ENCODE results near the gene CD72. TPM values are rescaled to one million over a fixed set of nuclear protein-coding genes. Genes with fewer than 3 reads are reported as not detected.
A peak's percentile ranks its signal among the peaks of the same experiment; 100 is the strongest.

The CD72 gene
- total and polyA plus RNA-seq, 7 donors: 0.46 to 1.2 (median 0.66) TPM

DNA sequence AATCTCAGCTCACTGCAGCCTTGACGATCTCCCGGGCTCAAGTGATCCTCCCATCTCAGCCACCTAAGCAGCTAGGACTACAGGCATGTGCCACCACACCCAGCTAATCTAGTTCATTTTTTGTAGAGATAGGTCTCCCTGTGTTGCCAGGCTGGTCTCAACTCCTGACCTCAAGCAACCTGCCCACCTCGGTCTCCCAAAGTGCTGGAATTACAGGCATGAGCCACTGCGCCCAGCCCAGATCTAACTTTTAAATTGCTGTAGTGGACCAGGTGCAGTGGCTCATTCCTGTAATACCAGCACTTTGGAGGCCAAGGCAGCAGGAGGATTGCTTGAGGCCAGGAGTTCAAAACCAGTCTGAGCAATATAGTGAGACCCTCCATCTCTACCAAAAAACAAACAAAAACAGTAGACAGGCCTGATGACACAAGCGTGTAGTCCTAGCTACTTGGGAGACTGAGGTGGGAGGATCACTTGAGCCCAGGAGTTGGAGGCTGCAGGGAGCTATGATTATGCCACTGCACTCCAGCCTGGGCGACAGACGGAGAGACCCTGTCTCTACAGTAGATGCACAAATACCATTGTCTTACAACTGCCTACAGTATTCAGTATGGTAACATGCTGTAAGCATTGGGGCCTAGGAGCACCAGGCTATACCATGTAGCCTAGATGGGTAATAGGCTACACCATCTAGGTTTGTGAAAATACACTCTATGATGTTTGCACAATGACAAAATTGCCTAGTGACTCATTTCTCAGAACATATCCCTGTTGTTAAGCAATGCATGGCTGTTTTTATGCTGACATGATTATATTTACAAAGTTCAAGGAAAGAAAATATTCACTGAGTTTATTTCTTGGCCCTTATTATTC is 34.0 kb upstream of the CD72 start:
- TF ChIP-seq, protein P1, sequence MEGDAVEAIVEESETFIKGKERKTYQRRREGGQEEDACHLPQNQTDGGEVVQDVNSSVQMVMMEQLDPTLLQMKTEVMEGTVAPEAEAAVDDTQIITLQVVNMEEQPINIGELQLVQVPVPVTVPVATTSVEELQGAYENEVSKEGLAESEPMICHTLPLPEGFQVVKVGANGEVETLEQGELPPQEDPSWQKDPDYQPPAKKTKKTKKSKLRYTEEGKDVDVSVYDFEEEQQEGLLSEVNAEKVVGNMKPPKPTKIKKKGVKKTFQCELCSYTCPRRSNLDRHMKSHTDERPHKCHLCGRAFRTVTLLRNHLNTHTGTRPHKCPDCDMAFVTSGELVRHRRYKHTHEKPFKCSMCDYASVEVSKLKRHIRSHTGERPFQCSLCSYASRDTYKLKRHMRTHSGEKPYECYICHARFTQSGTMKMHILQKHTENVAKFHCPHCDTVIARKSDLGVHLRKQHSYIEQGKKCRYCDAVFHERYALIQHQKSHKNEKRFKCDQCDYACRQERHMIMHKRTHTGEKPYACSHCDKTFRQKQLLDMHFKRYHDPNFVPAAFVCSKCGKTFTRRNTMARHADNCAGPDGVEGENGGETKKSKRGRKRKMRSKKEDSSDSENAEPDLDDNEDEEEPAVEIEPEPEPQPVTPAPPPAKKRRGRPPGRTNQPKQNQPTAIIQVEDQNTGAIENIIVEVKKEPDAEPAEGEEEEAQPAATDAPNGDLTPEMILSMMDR (IDR thresholded peaks at IDR 0.05): no peak
- no peak overlapping the region for H3K4me3 ChIP-seq
- 80 to 83% (median 82%) methylated on average over 7 of the region's 7 CpGs for WGBS, 3 donors
- intact Hi-C loops (cut with DNase I): no loop called here
- no peaks in the 10 kb centered on the region for H3K4me1 ChIP-seq
- H3K27ac ChIP-seq: no peak overlapping the region
- DNase-seq: no peak
- H3K27me3 ChIP-seq (ENCODE audit: insufficient read depth in 3 of 3, low read length in 2 of 3): no peaks in the 10 kb centered on the region
- H3K36me3 ChIP-seq (ENCODE audit: insufficient read depth in 1 of 2, low read depth in 1 of 2): no peaks in the 10 kb centered on the region
- no peaks in the 10 kb centered on the region for H3K9me3 ChIP-seq
- ATAC-seq: no peak

DNA sequence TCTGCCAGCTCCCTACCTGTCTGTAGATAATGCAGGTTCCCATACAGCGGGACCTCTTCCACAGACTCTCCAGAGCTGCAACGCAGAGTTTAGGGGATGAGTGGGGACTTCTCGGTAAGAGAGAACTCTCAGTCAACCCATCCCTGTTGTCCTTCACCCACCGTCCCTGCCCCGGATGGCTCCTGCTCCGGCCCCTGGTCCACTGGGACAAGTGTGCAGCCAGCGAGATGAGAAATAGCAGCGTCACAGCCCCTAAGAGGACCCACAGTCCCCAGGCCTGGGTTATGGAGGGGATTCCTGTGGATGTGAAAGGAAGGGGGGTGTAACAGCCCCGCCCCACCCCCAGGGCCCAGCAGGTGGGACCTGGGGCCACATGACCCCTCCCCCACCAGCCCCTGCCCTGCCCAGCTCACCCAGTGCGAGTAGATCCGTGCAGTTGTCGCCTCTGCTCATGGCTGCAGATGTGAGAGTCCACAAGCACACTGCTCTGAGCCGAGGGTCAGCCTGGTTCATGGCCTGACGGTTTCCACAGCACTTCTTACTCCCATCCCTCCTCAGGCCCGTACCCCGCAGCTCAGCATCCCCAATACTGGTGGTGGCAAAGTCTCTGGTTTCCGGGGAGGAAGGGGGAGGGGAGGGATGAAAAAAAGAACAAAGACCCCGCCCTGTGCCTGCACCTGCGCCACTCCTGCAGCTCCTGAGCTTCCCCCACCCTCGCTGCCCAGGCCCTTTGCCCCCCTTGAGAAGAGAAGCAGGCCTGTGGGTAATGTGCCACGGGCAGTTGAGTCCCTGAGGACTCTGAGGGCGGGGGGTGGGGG is 32.3 kb upstream of the CD72 start, which contains the start of gene SIT1:
Gene SIT1 (minus strand): TSS at position 591 of the 818 bp plus-strand sequence. CDS start 78 bp downstream, at position 513.
- WGBS, 3 donors: 63 to 72% (median 65%) methylated on average over 20 to 22 of the region's 22 CpGs
- intact Hi-C loops (cut with DNase I): no loop called here
- ATAC-seq: no peak

DNA sequence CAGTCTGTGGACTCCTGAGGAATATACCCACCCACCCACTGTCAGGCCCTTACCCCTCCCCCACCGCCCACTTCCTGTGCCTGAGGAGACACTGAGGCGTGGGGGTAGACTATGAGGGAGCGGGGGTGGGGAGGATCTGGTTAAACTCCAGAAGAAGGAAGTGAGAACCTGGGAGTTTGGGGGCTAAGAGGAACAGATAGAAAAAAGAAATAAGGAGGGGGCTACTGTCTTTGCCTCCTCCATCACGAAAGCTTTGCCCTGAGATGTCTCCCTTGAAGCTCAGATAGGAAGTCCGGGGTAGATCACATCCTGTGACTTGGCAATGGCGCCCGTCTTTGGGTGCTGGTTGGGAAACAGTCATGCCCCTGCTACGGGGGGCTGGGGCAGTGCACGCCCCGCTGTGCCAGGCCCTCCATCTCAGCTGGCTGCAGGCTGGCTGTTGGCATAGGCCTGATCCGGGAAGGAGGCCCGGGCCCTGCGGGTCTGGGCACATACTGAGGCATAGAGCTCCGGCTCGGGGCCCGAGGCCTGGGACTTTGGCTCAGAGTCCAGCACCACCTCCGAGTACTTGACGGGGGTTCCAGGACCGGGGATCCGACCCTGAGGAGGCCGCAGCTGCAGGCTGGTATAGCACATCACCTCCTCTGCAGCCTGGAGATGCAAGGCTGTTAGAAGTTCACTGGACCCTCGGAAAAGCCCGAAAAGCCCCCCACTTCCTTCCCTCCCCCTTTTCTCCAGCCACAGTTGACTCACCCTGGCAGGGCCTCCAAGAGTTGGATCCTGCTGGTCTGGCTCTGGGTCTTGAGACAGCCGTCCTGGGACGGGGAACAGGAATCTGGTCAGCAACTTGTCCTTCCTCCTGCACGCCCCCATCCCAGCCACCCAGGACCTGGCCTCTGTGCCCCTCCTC is 31.5 kb upstream of the CD72 start:
- Histone ChIP-seq H3K36me3 (ENCODE audit: insufficient read depth in 1 of 2, low read depth in 1 of 2) (no peaks in the 10 kb centered on the region), H3K4me1 (no peaks in the 10 kb centered on the region), H3K9me3 (no peaks in the 10 kb centered on the region), H3K27ac (no peak overlapping the region), H3K4me3 (no peak overlapping the region), H3K27me3 (ENCODE audit: insufficient read depth in 3 of 3, low read length in 2 of 3) (no peaks in the 10 kb centered on the region)
- DNase-seq: peak in 1 of 2 donors; percentile 67
- TF ChIP-seq, protein P1 (IDR thresholded peaks at IDR 0.05): no peak
- 60 to 75% (median 62%) methylated on average over 25 to 26 of the region's 26 CpGs for WGBS, 3 donors
- intact Hi-C loops (cut with DNase I): loop anchor here in 1 of 2 donors (5.0 to 10.0 kb wide), 3 partner anchors 42 to 233 kb away; partner anchors contain the start of gene TESK1
- ATAC-seq: no peak

More for the DNA sequence above, 32.3 kb upstream of the CD72 start, which contains the start of gene SIT1:
- Histone ChIP-seq H3K27me3 (ENCODE audit: insufficient read depth in 3 of 3, low read length in 2 of 3) (no peaks in the 10 kb centered on the region), H3K9me3 (no peaks in the 10 kb centered on the region), H3K27ac (no peak within 1 kb of the TSS), H3K4me1 (no peaks in the 10 kb centered on the region), H3K4me3 (no peak within 1 kb of the TSS), H3K36me3 (ENCODE audit: insufficient read depth in 1 of 2, low read depth in 1 of 2) (no peaks in the 10 kb centered on the region)
- TF ChIP-seq, protein P1 (IDR thresholded peaks at IDR 0.05): no peak
- no peak for DNase-seq
